GM12865 (cell line): Measurements from ENCODE around the gene TCF7L1.

Source experiments
- DNase-seq: peaks from one replicate; pipeline ENCODE4 v3.0.0; 2010; ENCODE audit warnings: low read depth
- H3K4me3 ChIP-seq: 2 replicates; pipeline ENCODE4 v1.5.1; 2011; ENCODE audit warnings: mild to moderate bottlenecking, low read depth, low read length, control low read depth
- CTCF ChIP-seq: IDR thresholded peaks from 2 replicates; pipeline ENCODE4 v1.5.1; 2011; ENCODE audit warnings: low read length, control low read depth, low read depth, inconsistent platforms; ENCODE audit not compliant: insufficient read depth; ENCODE audit errors: missing control alignments

Gene TCF7L1

DNA sequence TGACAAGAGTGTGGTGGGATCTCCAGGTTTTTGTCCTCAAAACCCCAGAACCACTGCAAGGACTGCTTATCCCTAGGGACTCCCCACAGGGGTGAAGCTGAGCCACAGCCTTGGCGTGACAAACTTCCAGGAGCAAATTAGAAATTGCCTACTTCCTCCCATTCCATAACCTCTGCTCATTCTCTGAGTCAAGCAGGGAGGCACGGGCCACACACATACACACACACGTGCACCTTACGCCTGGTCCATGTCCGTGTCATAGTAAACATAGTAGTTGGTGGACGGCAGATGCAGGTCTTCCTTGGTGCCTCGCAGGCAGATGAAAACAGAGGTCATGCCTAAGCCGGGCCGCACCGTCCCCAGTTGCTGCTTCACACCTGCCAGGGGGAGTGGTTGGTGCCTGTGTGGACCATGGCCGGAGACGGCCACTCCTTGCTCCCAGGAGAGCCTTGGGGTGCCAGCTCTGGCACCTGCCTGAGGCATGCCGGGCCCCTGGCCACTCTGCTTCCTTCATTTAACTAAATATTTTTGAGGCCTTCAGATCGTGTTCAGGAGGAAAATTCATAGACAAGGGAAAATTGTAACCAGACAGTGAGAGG is 211.3 kb downstream of the TCF7L1 start:
- DNase-seq = no peak
- no peak for TF ChIP-seq CTCF
- H3K4me3 ChIP-seq = no peak overlapping the region

GRCh38 chr2:85347599-85347998 is 214.4 kb downstream of the TCF7L1 start:
- no peak for DNase-seq
- no peak overlapping the region for H3K4me3 ChIP-seq
- TF ChIP-seq CTCF = no peak

DNA sequence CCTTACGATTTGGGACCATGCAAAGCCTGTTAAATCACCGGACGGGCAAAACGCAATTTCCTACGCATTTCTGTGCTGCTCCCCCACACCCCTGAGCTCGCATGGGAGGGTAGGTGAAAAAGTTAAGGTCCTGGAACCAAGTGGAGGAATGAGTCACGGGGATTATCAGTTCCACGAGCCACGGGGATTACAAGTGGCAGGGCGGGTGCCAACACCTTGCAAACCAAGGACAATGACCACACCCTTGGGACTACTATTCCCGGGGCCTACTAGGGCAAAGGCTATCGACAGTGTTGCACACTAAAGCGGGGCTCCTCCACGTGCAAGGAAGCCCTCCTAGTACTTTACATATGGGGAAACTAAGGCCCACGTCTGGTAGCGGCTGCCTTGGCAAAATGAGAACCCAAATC is 220.7 kb downstream of the TCF7L1 start:
- no peak for TF ChIP-seq CTCF
- H3K4me3 ChIP-seq = peak overlapping the region; percentile 66
- peak; percentile 22 for DNase-seq

DNA sequence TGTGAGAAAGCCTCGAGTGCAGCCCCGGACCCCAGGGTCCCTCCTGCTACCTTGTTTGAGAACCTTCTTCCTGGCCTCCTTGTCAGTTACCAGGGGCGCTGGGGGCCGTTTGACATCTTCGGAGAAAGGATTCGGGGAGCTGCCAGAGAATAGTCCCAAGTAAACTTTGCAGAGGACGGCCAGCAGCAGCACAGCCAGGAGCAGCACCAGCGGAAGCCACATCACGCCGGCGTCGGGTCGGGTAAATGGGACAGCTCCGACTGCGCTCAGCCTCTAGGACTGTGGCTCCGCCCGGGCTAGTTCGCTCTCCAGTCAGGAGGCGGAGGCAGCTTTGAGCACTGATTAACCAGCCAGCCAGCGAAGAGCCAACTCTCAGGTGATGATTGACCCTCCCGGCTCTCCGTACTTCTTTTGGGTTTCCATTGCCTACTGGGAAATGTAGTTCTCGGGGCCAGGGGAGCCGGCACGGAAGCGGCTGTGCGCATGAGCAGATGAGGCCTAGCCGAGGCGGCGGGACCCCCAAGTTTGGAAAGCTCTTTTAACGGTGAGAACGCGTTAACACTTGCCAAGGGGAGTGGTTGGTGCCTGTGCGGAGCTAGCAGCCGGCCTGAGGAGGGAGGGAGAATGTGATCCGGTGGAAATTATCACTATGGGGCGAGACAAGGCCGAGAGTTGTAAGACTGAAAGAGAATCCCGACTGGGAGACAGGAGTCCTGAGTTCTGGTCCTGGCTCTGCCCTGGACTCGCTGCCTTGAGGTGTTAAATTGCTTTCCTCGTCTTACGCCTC is 221.3 kb downstream of the TCF7L1 start, which contains the start of the genes ELMOD3 and RETSAT:
Gene ELMOD3, plus strand, starts transcription at position 484 of the 787 bp plus-strand sequence. CDS start 2,430 bp downstream, outside the sequence.
Gene RETSAT, minus strand, starts transcription at position 243 of the 787 bp plus-strand sequence. Its CDS starts 21 bp downstream, at position 222.
- TF ChIP-seq CTCF = no peak
- peak; percentile 100 for DNase-seq
- peak within 1 kb of the TSS; percentile 86 for H3K4me3 ChIP-seq

DNA sequence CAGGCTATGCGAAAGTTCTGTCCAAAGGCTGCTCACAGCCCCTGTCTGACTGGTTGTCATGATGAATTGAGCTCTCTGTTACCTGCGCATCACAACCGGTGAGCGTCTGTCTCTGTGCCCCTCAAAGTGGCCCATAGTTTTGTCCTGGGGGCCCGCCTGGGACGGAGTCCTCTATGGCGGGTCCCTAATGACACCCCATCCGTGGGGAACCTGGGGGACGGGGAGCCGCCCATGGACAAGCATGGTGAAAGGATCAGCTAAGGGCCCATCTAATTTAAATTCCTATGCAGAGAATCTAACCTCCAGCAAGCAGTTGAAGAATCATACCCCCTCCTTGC is 221.8 kb downstream of the TCF7L1 start:
- no peak for DNase-seq
- H3K4me3 ChIP-seq = peak overlapping the region; percentile 86
- TF ChIP-seq CTCF = no peak

- DNase-seq = no peak
- H3K4me3 ChIP-seq = peak overlapping the region; percentile 86
- no peak for TF ChIP-seq CTCF
Measured at GRCh38 chr2:85355521-85355920, 222.3 kb downstream of the TCF7L1 start.
